Tibial artery (tissue), 4 donors: Measurements from ENCODE around the gene IL24.

Experiments used
- DNase-seq, 2 donors: peaks; one replicate each; pipeline ENCODE4 v3.0.0-alpha.2; 2019
- H3K27ac ChIP-seq, 2 donors: fragments of 200-600 bp; sonication (generic) in 1 of 2; 1 replicate in 1 of 2; 2 replicates in 1 of 2; pipeline ENCODE4 v1.5.1; 2018 to 2019; ENCODE audit warnings: mild to moderate bottlenecking in 1 of 2
- H3K27me3 ChIP-seq, 2 donors: fragments of 200-600 bp; sonication (generic) in 1 of 2; one replicate each; pipeline versions ENCODE4 v1.5.1 to v1.6.0; 2016 to 2019
- H3K36me3 ChIP-seq, 3 donors: fragments of 200-600 bp; sonication (generic) in 2 of 3; one replicate each; pipeline ENCODE4 v1.5.1; 2016 to 2019; ENCODE audit warnings: mild to moderate bottlenecking in 2 of 3
- H3K4me1 ChIP-seq, 4 donors: fragments of 200-600 bp; sonication (generic) in 2 of 4; 1 replicate in 3 of 4; 2 replicates in 1 of 4; pipeline ENCODE4 v1.5.1; 2016 to 2019
- H3K4me3 ChIP-seq, 2 donors: fragments of 200-600 bp; sonication (generic) in 1 of 2; 1 replicate in 1 of 2; 2 replicates in 1 of 2; pipeline ENCODE4 v1.5.1; 2018 to 2019; ENCODE audit warnings: mild to moderate bottlenecking in 2 of 2
- H3K9me3 ChIP-seq, 3 donors: fragments of 200-600 bp; sonication (generic) in 1 of 3; one replicate each; pipeline ENCODE4 v1.5.1; 2016 to 2019
- intact Hi-C: fragments of 100-400 bp; cut with DNase I; formaldehyde crosslinking; loops from one replicate; pipeline ENCODE4 v1.15.0; 2023; ENCODE audit warnings: low total_unique reads
- TF ChIP-seq, protein P1 (sequence below), 2 experiments: fragments of 200-600 bp in 1 of 2; fragments of 450-650 bp in 1 of 2; IDR thresholded peaks; one replicate each; pipeline ENCODE4 v1.5.1; 2017 to 2019; ENCODE audit warnings: antibody characterized with exemption in 2 of 2, mild to moderate bottlenecking in 1 of 2, moderate library complexity in 1 of 2

The IL24 gene

DNA sequence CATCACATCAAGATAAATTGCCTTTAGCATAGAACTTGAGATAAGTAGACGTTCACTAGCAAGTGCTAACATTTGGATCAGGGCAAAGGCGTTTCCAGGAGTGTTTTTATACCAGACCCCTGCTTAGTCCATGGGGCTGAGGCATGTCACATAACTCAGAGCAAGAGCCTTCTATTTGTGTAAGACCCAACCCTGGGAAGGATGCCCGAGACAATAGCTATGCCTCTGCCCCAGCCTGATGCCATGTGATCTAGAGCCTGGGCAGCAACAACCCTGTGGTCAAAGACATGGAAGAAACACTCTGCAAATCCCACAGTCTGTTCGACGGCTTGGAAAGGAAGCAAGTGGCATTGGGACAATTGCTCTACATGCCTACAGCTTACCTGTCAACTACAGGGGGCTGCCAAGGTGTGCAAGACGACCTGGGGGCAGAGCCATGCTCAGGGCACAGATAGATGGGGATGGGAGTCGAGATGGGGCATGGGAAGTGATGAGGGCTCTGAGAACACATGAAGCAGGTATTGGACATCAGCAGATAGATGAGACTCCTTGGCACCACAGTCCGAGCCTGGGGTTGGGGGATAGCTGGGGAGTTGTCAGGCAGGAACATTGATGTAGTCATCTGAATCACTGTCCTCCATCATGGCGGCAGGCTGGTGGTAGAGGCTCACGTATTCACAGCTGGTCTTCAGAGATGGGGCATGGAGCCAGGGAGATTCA lies 7.3 kb downstream of the IL24 start:
- H3K27ac ChIP-seq: no peak overlapping the region
- H3K9me3 ChIP-seq: no peaks in the 10 kb centered on the region
- DNase-seq: peak in 1 of 2 donors; percentile 54
- peaks cover 0 to 26% of the 10 kb centered on the region in 2 donors for H3K27me3 ChIP-seq
- TF ChIP-seq, protein P1, sequence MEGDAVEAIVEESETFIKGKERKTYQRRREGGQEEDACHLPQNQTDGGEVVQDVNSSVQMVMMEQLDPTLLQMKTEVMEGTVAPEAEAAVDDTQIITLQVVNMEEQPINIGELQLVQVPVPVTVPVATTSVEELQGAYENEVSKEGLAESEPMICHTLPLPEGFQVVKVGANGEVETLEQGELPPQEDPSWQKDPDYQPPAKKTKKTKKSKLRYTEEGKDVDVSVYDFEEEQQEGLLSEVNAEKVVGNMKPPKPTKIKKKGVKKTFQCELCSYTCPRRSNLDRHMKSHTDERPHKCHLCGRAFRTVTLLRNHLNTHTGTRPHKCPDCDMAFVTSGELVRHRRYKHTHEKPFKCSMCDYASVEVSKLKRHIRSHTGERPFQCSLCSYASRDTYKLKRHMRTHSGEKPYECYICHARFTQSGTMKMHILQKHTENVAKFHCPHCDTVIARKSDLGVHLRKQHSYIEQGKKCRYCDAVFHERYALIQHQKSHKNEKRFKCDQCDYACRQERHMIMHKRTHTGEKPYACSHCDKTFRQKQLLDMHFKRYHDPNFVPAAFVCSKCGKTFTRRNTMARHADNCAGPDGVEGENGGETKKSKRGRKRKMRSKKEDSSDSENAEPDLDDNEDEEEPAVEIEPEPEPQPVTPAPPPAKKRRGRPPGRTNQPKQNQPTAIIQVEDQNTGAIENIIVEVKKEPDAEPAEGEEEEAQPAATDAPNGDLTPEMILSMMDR (IDR thresholded peaks at IDR 0.05): no peak
- H3K36me3 ChIP-seq: no peaks in the 10 kb centered on the region
- H3K4me1 ChIP-seq: peaks cover 0 to 8% (median 7%) of the 10 kb centered on the region in 4 donors
- intact Hi-C loops: no loop called here
- no peak overlapping the region for H3K4me3 ChIP-seq

DNA sequence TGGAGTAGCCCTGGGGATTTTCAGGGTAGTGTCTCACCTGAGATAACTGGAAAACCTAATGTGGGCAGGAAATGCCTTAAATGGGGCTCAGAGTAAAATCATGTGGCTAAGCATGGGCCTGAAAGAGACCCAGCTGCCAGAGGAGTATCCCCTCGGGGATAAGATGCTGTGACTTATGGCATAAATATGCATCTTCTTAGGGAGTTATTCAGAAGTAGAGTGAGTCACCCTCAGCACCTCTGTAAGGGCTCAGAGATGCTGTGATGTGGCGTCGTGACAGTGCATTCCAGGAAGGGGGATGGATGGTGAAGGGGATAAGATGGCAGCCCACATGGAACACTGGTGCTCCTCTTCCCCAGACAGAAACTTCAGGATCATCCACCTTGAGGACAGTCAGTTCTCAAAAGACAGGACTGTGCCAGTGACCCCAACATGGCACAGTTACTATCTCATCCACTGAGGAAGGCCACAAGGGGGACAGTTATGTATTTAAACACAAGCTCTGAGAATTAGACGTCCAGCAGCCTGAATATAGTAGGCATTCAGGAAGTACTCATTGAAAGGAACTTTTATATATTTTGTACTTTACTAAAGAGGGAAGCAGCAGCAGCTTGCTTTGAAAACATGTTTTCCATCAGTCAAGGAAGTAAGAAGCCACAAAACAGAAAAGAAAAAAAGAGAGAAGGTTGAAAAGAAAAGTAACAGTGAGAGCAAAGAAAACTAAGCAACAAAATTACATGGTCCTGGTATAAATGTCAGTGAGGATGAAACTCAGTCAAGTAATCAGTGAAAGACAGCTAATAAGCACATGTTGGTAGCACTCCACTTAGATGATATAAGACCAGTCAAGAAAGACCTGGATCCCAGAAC lies 8.3 kb downstream of the IL24 start:
- Histone ChIP-seq H3K27me3 (peaks cover 0 to 34% of the 10 kb centered on the region in 2 donors), H3K36me3 (no peaks in the 10 kb centered on the region), H3K27ac (no peak overlapping the region), H3K9me3 (no peaks in the 10 kb centered on the region), H3K4me3 (no peak overlapping the region), H3K4me1 (peaks cover 0 to 14% (median 12%) of the 10 kb centered on the region in 4 donors)
- intact Hi-C loops: no loop called here
- peak in 1 of 2 donors; percentile 25 for DNase-seq
- TF ChIP-seq, protein P1 (IDR thresholded peaks at IDR 0.05): no peak

DNA sequence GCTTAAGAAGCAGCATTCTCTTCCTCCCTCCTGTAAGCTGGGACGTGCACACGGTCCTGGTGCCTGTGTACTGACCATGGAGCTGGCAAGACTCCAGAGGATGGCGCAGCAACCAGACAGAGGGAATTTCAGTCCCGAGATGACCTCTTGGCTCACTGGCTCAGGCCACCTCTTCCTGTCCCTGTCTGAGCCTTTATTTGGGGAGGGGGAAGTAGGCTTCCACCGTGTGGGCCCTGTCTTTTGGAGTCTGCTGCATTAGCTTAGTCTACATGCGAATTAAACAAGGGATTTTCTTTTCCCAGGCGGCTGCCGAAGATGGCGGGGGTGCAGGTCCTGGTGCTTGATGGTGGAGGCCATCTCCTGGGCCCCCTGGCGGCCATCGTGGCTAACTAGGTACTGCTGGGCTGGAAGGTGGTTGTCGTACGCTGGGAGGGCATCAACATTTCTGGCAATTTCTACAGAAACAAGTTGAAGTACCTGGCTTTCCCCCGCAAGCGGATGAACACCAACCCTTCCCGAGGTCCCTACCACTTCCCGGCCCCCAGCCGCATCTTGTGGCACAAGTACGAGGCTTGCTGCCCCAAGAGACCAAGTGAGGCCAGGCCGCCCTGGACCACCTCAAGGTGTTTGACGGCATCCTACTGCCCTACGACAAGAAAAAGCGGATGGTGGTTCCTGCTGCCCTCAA lies 10.2 kb downstream of the IL24 start:
- H3K27ac ChIP-seq: no peak overlapping the region
- peaks cover 0 to 14% (median 12%) of the 10 kb centered on the region in 4 donors for H3K4me1 ChIP-seq
- no peaks in the 10 kb centered on the region for H3K36me3 ChIP-seq
- H3K9me3 ChIP-seq: no peaks in the 10 kb centered on the region
- H3K4me3 ChIP-seq: no peak overlapping the region
- peaks cover 0 to 34% of the 10 kb centered on the region in 2 donors for H3K27me3 ChIP-seq
- intact Hi-C loops: no loop called here
- peak in 1 of 2 donors; percentile 57 for DNase-seq
- TF ChIP-seq, protein P1 (IDR thresholded peaks at IDR 0.05): no peak

DNA sequence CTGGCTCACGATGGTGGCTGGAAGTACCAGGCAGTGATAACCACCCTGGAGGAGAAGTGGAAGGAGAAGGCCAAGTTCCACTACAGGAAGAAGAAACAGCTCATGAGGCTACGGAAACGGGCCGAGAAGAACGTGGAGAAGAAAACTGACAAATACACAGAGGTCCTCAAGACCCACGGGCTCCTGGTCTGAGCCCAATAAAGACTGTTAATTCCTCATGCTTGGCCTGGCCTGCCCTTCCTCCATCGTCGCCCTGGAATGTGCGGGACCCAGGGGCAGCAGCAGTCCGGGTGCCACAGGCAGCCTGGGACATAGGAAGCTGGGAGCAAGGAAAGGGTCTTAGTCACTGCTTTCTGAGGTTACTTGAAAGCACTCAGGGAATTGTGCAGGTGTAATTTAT lies 10.8 kb downstream of the IL24 start:
- TF ChIP-seq, protein P1 (IDR thresholded peaks at IDR 0.05): no peak
- Histone ChIP-seq H3K36me3 (no peaks in the 10 kb centered on the region), H3K9me3 (no peaks in the 10 kb centered on the region), H3K4me1 (peaks cover 0 to 14% (median 12%) of the 10 kb centered on the region in 4 donors), H3K27ac (no peak overlapping the region), H3K4me3 (no peak overlapping the region), H3K27me3 (peaks cover 0 to 37% of the 10 kb centered on the region in 2 donors)
- intact Hi-C loops: no loop called here
- DNase-seq: peak in 1 of 2 donors; percentile 38

DNA sequence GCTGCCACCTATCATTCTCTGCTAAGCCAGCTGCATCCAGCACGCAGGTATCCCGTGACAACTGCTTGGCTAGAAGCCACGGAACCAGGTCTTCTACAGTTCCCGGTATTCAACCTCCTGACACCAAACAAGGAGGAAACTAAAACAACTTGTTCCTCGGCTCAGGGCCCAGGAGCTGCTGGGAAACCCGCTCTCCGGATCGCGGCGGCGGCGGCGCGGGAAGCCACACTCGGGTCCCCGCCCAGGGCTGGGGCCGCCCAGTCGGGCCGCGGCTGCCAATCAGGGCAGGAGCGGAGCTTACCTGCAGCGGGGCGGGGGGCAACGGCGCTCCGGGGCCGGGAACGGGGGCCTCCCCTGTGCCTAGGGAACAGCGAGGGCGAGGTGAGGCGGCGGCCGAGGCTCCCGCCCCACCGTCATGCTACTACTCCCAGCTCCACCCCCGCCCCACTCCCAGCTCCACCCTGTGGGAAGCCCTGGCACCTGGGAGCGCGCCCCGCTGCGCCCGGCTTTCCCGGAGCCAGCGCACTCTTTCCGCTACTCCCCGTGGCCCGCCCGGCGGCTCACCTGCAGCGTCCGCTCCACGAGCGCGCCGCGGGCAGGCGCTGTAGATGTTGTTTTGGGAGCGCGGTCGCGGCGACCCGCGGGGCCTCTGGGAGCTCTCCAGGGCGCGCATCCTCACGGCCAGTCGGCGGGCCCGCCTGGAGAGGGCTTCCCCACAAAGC lies 12.1 kb downstream of the IL24 start:
- intact Hi-C loops: no loop called here
- no peaks in the 10 kb centered on the region for H3K36me3 ChIP-seq
- H3K9me3 ChIP-seq: no peaks in the 10 kb centered on the region
- peak in 1 of 2 donors; percentile 68 for DNase-seq
- H3K4me3 ChIP-seq: peak overlapping the region; percentile 37 to 52
- H3K27me3 ChIP-seq: peaks cover 0 to 43% of the 10 kb centered on the region in 2 donors
- TF ChIP-seq, protein P1 (IDR thresholded peaks at IDR 0.05): no peak
- peaks cover 0 to 14% (median 12%) of the 10 kb centered on the region in 4 donors for H3K4me1 ChIP-seq
- no peak overlapping the region for H3K27ac ChIP-seq
